Measurements from ENCODE around the gene MRPL1.

DNA sequence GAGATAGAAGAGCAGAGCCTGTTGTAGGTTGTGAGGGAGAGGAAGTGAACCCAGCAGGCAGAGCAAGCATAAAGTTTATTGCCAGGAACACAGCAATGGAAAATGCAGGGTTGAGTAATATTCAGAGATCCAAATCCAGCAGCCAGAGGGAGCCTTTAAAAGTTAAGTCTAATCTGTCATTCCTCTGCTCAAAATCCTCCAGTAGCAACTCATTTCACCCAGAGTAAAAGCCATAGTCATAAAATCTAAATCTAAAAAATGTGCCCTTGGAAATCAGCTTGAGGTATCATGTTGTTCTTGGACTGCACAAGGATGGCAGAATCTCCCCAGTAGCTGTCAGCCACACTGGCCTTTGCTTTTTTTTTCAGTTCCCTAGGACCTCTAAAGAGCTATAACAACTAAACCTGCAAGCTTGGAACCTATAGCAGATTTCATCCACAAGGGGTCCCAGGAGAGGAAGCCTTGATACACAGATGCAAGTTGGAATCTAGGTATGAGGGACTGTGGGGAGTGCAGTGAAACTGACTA, 131.6 kb downstream of the MRPL1 start:
- TF ChIP-seq, protein P1, sequence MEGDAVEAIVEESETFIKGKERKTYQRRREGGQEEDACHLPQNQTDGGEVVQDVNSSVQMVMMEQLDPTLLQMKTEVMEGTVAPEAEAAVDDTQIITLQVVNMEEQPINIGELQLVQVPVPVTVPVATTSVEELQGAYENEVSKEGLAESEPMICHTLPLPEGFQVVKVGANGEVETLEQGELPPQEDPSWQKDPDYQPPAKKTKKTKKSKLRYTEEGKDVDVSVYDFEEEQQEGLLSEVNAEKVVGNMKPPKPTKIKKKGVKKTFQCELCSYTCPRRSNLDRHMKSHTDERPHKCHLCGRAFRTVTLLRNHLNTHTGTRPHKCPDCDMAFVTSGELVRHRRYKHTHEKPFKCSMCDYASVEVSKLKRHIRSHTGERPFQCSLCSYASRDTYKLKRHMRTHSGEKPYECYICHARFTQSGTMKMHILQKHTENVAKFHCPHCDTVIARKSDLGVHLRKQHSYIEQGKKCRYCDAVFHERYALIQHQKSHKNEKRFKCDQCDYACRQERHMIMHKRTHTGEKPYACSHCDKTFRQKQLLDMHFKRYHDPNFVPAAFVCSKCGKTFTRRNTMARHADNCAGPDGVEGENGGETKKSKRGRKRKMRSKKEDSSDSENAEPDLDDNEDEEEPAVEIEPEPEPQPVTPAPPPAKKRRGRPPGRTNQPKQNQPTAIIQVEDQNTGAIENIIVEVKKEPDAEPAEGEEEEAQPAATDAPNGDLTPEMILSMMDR (IDR thresholded peaks at IDR 0.05), result peak; percentile 20 to 58 (median 41)
- TF ChIP-seq POLR2AphosphoS5 (IDR thresholded peaks at IDR 0.05) (no peak), POLR2A (IDR thresholded peaks at IDR 0.05) (no peak)

Measured in gastroesophageal sphincter (tissue), 3 donors.